Mesendoderm (in vitro differentiated cells): ENCODE data around the gene COL2A1.

Experiments used
- DNase-seq: peaks from one replicate; pipeline ENCODE4 v3.0.0; 2013
- H2AK5ac ChIP-seq: 2 replicates; pipeline ENCODE4 v1.6.1; 2013; ENCODE audit warnings: low read length, inconsistent platforms
- H2BK120ac ChIP-seq: 2 replicates; pipeline ENCODE4 v1.6.1; 2013; ENCODE audit warnings: low read depth, mild to moderate bottlenecking, low read length, moderate library complexity, mixed read lengths
- H2BK15ac ChIP-seq: replicated peaks from 2 replicates; pipeline ENCODE4 v1.6.1; 2013; ENCODE audit warnings: low read depth, mild to moderate bottlenecking, moderate library complexity
- H2BK5ac ChIP-seq: 2 replicates; pipeline ENCODE4 v1.6.1; 2013; ENCODE audit warnings: low read length, inconsistent platforms
- H3K18ac ChIP-seq: 2 replicates; pipeline ENCODE4 v1.6.1; 2013; ENCODE audit warnings: mild to moderate bottlenecking, low read length, mixed read lengths
- H3K23ac ChIP-seq: one replicate; pipeline ENCODE4 v1.6.1; 2013; ENCODE audit warnings: low read length
- H3K27ac ChIP-seq: 2 replicates; pipeline ENCODE4 v1.5.1; 2013; ENCODE audit warnings: low read depth, mild to moderate bottlenecking, inconsistent platforms, low read length, moderate library complexity
- H3K27me3 ChIP-seq: 2 replicates; pipeline ENCODE4 v1.6.1; 2013; ENCODE audit warnings: low read length, control low read depth, mild to moderate bottlenecking, inconsistent platforms; ENCODE audit not compliant: insufficient read depth, poor library complexity
- H3K36me3 ChIP-seq: 2 replicates; pipeline ENCODE4 v1.6.1; 2013; ENCODE audit warnings: low read length, inconsistent platforms; ENCODE audit not compliant: control insufficient read depth, insufficient read depth
- H3K4ac ChIP-seq: one replicate; pipeline ENCODE4 v1.6.1; 2013; ENCODE audit warnings: low read depth, mild to moderate bottlenecking, low read length, moderate library complexity
- H3K4me1 ChIP-seq: 2 replicates; pipeline ENCODE4 v1.6.1; 2013; ENCODE audit warnings: low read depth, low read length, inconsistent platforms; ENCODE audit not compliant: control insufficient read depth
- H3K4me2 ChIP-seq: 2 replicates; pipeline ENCODE4 v1.6.1; 2013; ENCODE audit warnings: low read length
- H3K4me3 ChIP-seq: 2 replicates; pipeline ENCODE4 v1.5.1; 2013; ENCODE audit warnings: mild to moderate bottlenecking, low read length
- H3K56ac ChIP-seq: one replicate; pipeline ENCODE4 v1.6.1; 2013; ENCODE audit warnings: low read length
- H3K79me1 ChIP-seq: 2 replicates; pipeline ENCODE4 v1.6.1; 2013; ENCODE audit warnings: low read length, inconsistent platforms
- H3K79me2 ChIP-seq: 2 replicates; pipeline ENCODE4 v1.6.1; 2013; ENCODE audit warnings: mild to moderate bottlenecking, low read length; ENCODE audit not compliant: control insufficient read depth, insufficient read depth
- H3K9ac ChIP-seq: 2 replicates; pipeline ENCODE4 v1.6.1; 2013; ENCODE audit warnings: low read length, inconsistent platforms
- H4K5ac ChIP-seq: one replicate; pipeline ENCODE4 v1.6.1; 2013; ENCODE audit warnings: low read length
- H4K8ac ChIP-seq: one replicate; pipeline ENCODE4 v1.6.1; 2013; ENCODE audit warnings: low read depth, mild to moderate bottlenecking, control low read depth, low read length, moderate library complexity
- WGBS: extraction: QIAGEN DNeasy Blood & Tissue Kit; methylation state at CpG from one replicate; pipeline ENCODE4 v1.1.7; 2013; ENCODE audit warnings: low lambda C conversion rate, missing lambda C conversion rate; ENCODE audit not compliant: insufficient coverage; ENCODE audit errors: extremely low coverage; 5-methylcytosine and 5-hydroxymethylcytosine counted together

Gene COL2A1

GRCh38 chr12:47980197-47980596 lies 24.1 kb downstream of the COL2A1 start:
- Histone ChIP-seq H2AK5ac (no peak overlapping the region), H3K23ac (no peak overlapping the region), H3K56ac (no peak overlapping the region), H3K36me3 (no peaks in the 10 kb centered on the region), H2BK120ac (no peak overlapping the region), H3K4me1 (no peaks in the 10 kb centered on the region), H3K79me2 (no peaks in the 10 kb centered on the region), H2BK5ac (no peak overlapping the region), H4K8ac (no peak overlapping the region), H3K9ac (no peak overlapping the region), H3K4me3 (no peak overlapping the region), H3K4me2 (no peak overlapping the region), H3K18ac (no peak overlapping the region), H3K27ac (no peak overlapping the region), H4K5ac (no peak overlapping the region), H2BK15ac (no peak overlapping the region), H3K27me3 (no peaks in the 10 kb centered on the region), H3K4ac (no peak overlapping the region), H3K79me1 (no peaks in the 10 kb centered on the region)
- no CpG with 5 or more reads among the region's 7 CpGs for WGBS
- no peak for DNase-seq

- H3K4me2 ChIP-seq: no peak overlapping the region
- no peak for DNase-seq
Measured at GRCh38 chr12:47979686-47980085, 24.6 kb downstream of the COL2A1 start.

GRCh38 chr12:47979166-47979565 lies 25.1 kb downstream of the COL2A1 start:
- no CpG with 5 or more reads among the region's 5 CpGs for WGBS
- Histone ChIP-seq H4K8ac (no peak overlapping the region), H2BK5ac (no peak overlapping the region)

More at GRCh38 chr12:47979686-47980085, 24.6 kb downstream of the COL2A1 start:
- no peaks in the 10 kb centered on the region for H3K79me1 ChIP-seq
- no peak overlapping the region for H2BK15ac ChIP-seq
- H3K27me3 ChIP-seq: no peaks in the 10 kb centered on the region
- no peaks in the 10 kb centered on the region for H3K79me2 ChIP-seq
- H3K18ac ChIP-seq: no peak overlapping the region
- no peak overlapping the region for H4K8ac ChIP-seq
- no peaks in the 10 kb centered on the region for H3K4me1 ChIP-seq
- H3K27ac ChIP-seq: no peak overlapping the region
- H2BK120ac ChIP-seq: no peak overlapping the region
- no peak overlapping the region for H4K5ac ChIP-seq
- H3K36me3 ChIP-seq: no peaks in the 10 kb centered on the region
- H3K4me3 ChIP-seq: no peak overlapping the region
- no peak overlapping the region for H3K56ac ChIP-seq
- no CpG with 5 or more reads among the region's 11 CpGs for WGBS
- no peak overlapping the region for H2AK5ac ChIP-seq
- no peak overlapping the region for H2BK5ac ChIP-seq
- H3K23ac ChIP-seq: no peak overlapping the region
- H3K4ac ChIP-seq: no peak overlapping the region
- no peak overlapping the region for H3K9ac ChIP-seq

GRCh38 chr12:47978598-47978873 lies 25.7 kb downstream of the COL2A1 start:
- Histone ChIP-seq H4K8ac (no peak overlapping the region), H3K36me3 (no peaks in the 10 kb centered on the region), H3K27me3 (no peaks in the 10 kb centered on the region), H3K56ac (no peak overlapping the region), H3K4me2 (no peak overlapping the region), H3K79me1 (no peaks in the 10 kb centered on the region), H2BK5ac (no peak overlapping the region), H4K5ac (no peak overlapping the region), H3K18ac (no peak overlapping the region), H3K79me2 (no peaks in the 10 kb centered on the region), H3K9ac (no peak overlapping the region), H3K27ac (no peak overlapping the region), H3K4me1 (no peaks in the 10 kb centered on the region), H3K4ac (no peak overlapping the region), H3K23ac (no peak overlapping the region), H2AK5ac (no peak overlapping the region), H3K4me3 (no peak overlapping the region), H2BK15ac (no peak overlapping the region), H2BK120ac (no peak overlapping the region)
- WGBS: no CpG with 5 or more reads among the region's 7 CpGs
- no peak for DNase-seq

More at GRCh38 chr12:47979166-47979565, 25.1 kb downstream of the COL2A1 start:
- Histone ChIP-seq H3K9ac (no peak overlapping the region), H3K4me1 (no peaks in the 10 kb centered on the region), H2BK15ac (no peak overlapping the region), H3K23ac (no peak overlapping the region), H3K27ac (no peak overlapping the region), H3K79me1 (no peaks in the 10 kb centered on the region), H3K27me3 (no peaks in the 10 kb centered on the region), H3K18ac (no peak overlapping the region), H4K5ac (no peak overlapping the region), H3K56ac (no peak overlapping the region), H3K79me2 (no peaks in the 10 kb centered on the region), H3K36me3 (no peaks in the 10 kb centered on the region), H2BK120ac (no peak overlapping the region), H3K4me3 (no peak overlapping the region), H3K4ac (no peak overlapping the region), H2AK5ac (no peak overlapping the region), H3K4me2 (no peak overlapping the region)
- no peak for DNase-seq

- H3K18ac ChIP-seq: no peak overlapping the region
- H3K4me2 ChIP-seq: no peak overlapping the region
- H2BK5ac ChIP-seq: no peak overlapping the region
- no peak overlapping the region for H3K27ac ChIP-seq
- H3K4ac ChIP-seq: no peak overlapping the region
- no peak overlapping the region for H3K4me3 ChIP-seq
- H3K9ac ChIP-seq: no peak overlapping the region
- no CpG with 5 or more reads among the region's 18 CpGs for WGBS
- no peaks in the 10 kb centered on the region for H3K27me3 ChIP-seq
- no peak overlapping the region for H4K8ac ChIP-seq
- H3K4me1 ChIP-seq: no peaks in the 10 kb centered on the region
- H3K79me2 ChIP-seq: no peaks in the 10 kb centered on the region
- no peak overlapping the region for H2AK5ac ChIP-seq
- DNase-seq: no peak
- no peaks in the 10 kb centered on the region for H3K79me1 ChIP-seq
- H3K36me3 ChIP-seq: no peaks in the 10 kb centered on the region
- H3K56ac ChIP-seq: no peak overlapping the region
- no peak overlapping the region for H4K5ac ChIP-seq
- H2BK15ac ChIP-seq: no peak overlapping the region
- no peak overlapping the region for H3K23ac ChIP-seq
- H2BK120ac ChIP-seq: no peak overlapping the region
Measured at GRCh38 chr12:47977772-47978597, 26.3 kb downstream of the COL2A1 start.
